ENCODE results near the gene ZDHHC7.
A peak's percentile ranks its signal among the peaks of the same experiment; 100 is the strongest.
"Not testable (repeated sequence)": the region's sequence is repeated elsewhere in the genome, so short reads cannot be mapped to it uniquely, and the experiment has no call there.

ZDHHC7 gene, protein sequence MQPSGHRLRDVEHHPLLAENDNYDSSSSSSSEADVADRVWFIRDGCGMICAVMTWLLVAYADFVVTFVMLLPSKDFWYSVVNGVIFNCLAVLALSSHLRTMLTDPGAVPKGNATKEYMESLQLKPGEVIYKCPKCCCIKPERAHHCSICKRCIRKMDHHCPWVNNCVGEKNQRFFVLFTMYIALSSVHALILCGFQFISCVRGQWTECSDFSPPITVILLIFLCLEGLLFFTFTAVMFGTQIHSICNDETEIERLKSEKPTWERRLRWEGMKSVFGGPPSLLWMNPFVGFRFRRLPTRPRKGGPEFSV

DNA sequence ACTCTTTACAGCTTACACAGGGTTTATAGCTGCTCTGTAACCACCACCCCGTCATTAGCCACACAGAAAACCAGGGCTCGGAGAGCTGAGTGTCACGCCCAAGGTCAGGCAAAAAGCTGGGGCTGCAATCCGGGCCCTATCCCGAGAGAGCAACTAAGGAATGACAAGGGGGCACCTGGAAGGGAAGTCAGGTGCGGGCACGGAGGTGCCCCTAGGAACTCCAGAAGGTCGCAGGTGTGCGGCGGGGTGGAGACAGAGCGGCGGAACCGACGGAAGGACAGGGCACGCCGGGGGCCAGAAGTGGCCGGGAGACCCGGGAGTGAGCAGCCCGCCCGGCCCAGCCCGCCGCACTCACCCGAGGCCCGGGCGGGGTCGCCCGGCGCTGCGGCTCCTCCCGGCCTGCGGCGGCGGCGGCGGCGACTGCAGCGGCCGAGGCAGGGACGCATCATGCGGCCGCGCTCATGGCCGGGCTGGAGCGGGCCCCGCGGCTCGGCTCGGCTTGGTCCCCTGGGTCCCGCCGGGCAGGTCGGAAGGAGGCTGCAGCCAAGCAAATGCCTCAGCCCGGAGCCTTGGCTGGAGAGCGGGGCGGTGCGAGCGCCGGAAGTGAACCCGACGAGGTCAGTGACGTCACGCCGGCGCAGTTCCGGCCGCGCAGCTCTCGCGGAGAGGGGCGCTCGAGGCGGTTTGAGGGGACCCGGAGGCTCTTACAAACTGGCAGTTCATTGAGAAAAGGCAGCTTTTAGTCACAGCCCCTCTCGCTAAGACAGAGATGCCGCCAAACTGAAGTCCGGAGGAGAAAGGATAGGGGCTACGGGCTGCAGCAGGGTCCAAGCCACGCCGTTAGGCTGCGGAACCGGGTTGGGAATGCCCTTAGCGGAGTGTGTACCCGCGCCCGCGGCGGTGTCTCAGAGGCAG is at the start of gene ZDHHC7:
Gene ZDHHC7, minus strand, starts transcription at position 605 of the 915 bp plus-strand sequence. CDS start 20,917 bp downstream, outside the sequence.
- Mint-ChIP-seq H3K36me3 (ENCODE audit: low read depth) (peaks cover 14% of the 10 kb centered on the region), H3K9me3 (no peaks in the 10 kb centered on the region), H3K27ac (peak within 1 kb of the TSS; percentile 99), H3K4me3 (peak within 1 kb of the TSS; percentile 100), H3K4me1 (ENCODE audit: low read depth) (peaks cover 23% of the 10 kb centered on the region), H3K27me3 (ENCODE audit: low read depth) (peaks cover 10% of the 10 kb centered on the region)

- Mint-ChIP-seq H3K4me3 (no peak overlapping the region), H3K36me3 (ENCODE audit: low read depth) (peaks cover 6% of the 10 kb centered on the region), H3K4me1 (ENCODE audit: low read depth) (peaks cover 30% of the 10 kb centered on the region), H3K27ac (no peak overlapping the region), H3K27me3 (ENCODE audit: low read depth) (peaks cover 3% of the 10 kb centered on the region), H3K9me3 (no peaks in the 10 kb centered on the region)
Measured at GRCh38 chr16:85058909-85059308, 47.6 kb upstream of the ZDHHC7 start.

DNA sequence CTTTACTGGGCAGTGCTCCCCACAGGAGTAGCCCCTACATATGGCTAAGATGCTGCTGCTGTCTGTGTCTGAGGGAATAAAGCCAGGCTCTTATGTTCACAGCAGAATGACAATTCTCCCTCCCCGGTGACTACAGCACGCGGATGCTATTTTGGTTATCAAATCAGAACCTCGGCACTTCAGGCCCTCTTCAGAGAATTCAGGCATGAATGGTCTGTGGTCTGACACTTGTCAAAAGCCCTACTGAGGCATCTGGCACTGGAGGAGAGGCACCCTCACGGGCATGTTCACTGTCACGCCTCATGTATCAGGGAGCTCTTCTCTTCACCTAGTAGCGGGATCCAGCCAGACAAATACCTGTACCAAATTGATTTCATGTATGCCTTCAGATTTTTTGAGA is 46.6 kb upstream of the ZDHHC7 start:
- Mint-ChIP-seq H3K36me3 (ENCODE audit: low read depth) (peaks cover 6% of the 10 kb centered on the region), H3K9me3 (no peaks in the 10 kb centered on the region), H3K27me3 (ENCODE audit: low read depth) (peaks cover 3% of the 10 kb centered on the region), H3K4me3 (no peak overlapping the region), H3K27ac (no peak overlapping the region), H3K4me1 (ENCODE audit: low read depth) (peaks cover 30% of the 10 kb centered on the region)

DNA sequence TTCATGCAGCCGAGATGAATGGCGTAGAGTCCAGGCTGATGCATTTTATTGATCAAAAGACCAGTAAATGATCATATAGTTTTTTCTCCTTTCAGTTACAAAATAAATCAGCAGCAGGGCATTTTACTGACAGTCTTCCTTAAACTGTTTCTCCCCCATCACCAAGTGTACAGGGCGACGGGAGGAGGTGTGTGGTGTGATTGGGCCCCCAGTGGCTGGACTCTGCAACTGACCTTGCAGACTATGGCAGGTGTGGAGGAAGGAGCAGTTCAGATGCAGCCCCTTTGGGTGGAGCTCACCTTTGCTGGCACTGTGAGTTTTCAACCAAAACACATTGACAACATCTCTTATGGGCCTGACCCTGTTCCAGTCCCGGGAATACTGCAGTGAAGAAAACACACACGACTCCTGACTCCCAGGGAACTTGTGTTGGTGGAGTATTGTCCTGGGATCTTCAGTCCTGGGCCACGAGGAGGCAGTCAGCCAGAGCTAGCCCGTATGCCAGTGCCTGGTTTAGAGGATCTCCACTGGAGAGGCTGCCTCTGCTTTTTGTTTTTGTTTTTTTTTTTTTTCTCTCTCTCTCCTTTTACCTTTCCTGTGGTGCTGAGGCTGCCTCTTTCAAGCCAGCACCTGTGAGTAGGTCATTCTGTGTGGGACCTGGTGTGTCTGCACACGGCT is 46.0 kb upstream of the ZDHHC7 start:
- Mint-ChIP-seq H3K4me3 (no peak overlapping the region), H3K9me3 (no peaks in the 10 kb centered on the region), H3K27me3 (ENCODE audit: low read depth) (peaks cover 3% of the 10 kb centered on the region), H3K4me1 (ENCODE audit: low read depth) (peaks cover 30% of the 10 kb centered on the region), H3K27ac (no peak overlapping the region), H3K36me3 (ENCODE audit: low read depth) (peaks cover 6% of the 10 kb centered on the region)

DNA sequence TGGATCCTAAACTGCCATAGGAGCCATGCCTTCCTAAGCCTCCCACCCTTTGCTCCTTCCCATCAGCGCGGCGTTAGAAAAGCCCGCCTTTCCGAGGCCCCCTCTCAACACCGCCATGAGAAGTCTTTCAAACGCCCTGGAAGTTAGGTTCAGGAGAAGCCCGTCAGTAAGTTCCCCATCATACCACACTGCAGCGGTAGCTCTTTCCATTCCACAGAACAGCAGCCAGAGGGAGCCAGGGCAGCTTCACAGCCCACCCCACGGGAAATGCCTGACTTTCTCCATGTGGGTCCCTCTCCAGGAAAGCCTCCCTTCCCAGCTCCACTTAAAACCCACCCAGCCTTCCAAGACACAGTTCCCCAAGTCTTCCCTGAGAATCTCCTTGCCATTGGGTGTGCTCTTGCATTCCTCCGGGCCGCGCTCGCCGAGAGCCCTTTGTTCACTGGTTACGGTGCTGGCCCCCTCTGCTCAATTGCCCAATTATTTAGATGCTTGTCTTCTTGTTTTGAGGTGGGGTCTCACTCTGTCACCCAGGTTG is 44.9 kb upstream of the ZDHHC7 start:
- peaks cover 6% of the 10 kb centered on the region for H3K36me3 Mint-ChIP-seq (ENCODE audit: low read depth)
- H3K4me3 Mint-ChIP-seq: peak overlapping the region; percentile 61
- peaks cover 3% of the 10 kb centered on the region for H3K27me3 Mint-ChIP-seq (ENCODE audit: low read depth)
- H3K4me1 Mint-ChIP-seq (ENCODE audit: low read depth): peaks cover 30% of the 10 kb centered on the region
- H3K27ac Mint-ChIP-seq: peak overlapping the region; percentile 85
- no peaks in the 10 kb centered on the region for H3K9me3 Mint-ChIP-seq

DNA sequence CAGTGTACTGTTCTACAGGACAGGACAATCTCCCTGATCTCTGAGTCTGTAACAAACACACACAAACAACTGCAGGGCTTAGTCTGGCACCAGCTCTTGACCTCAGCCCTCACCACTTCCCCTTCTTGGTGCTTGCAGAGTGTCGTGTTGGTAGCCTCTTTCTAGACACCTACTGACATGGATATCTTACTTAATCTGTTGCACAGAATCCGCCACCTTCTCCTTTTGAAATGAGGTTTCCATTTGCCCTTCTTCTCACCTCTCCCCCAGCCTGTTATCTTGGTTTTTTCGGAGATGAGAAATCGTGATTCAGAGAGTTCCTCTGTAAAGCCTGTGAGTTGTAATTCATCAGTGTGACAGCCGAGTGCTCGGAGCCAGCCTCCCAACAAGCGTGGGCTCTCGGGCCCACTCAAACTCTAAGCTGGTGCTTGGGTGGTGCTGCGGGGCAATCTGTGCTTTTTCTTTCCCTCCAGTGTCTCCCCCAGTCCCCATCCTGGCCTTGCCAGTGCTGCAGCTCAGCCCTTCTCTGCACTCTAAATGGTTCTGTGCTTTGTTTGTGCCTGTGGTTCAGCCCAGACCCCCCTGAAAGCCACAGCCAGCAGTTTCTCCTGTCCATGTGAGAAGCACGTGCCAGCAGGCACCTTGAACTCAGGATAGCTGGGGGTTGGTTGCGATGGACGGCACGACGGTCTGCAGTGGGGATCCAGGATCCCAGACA is 44.3 kb upstream of the ZDHHC7 start:
- peaks cover 6% of the 10 kb centered on the region for H3K36me3 Mint-ChIP-seq (ENCODE audit: low read depth)

GRCh38 chr16:85054948-85055492 is 43.7 kb upstream of the ZDHHC7 start:
- Mint-ChIP-seq H3K27me3 (ENCODE audit: low read depth) (peaks cover 3% of the 10 kb centered on the region), H3K4me1 (ENCODE audit: low read depth) (peaks cover 30% of the 10 kb centered on the region), H3K36me3 (ENCODE audit: low read depth) (peaks cover 6% of the 10 kb centered on the region), H3K27ac (peak overlapping the region; percentile 85), H3K4me3 (peak overlapping the region; percentile 61), H3K9me3 (no peaks in the 10 kb centered on the region)

More for the DNA sequence above, 44.3 kb upstream of the ZDHHC7 start:
- Mint-ChIP-seq H3K27ac (peak overlapping the region; percentile 85), H3K9me3 (no peaks in the 10 kb centered on the region), H3K27me3 (ENCODE audit: low read depth) (peaks cover 3% of the 10 kb centered on the region), H3K4me1 (ENCODE audit: low read depth) (peaks cover 30% of the 10 kb centered on the region), H3K4me3 (peak overlapping the region; percentile 61)

GRCh38 chr16:85054321-85054720 is 43.0 kb upstream of the ZDHHC7 start:
- H3K4me3 Mint-ChIP-seq; H3K36me3 Mint-ChIP-seq (ENCODE audit: low read depth); H3K9me3 Mint-ChIP-seq; H3K27ac Mint-ChIP-seq; H3K27me3 Mint-ChIP-seq (ENCODE audit: low read depth): not testable (repeated sequence)
- peaks cover 30% of the 10 kb centered on the region for H3K4me1 Mint-ChIP-seq (ENCODE audit: low read depth)

GRCh38 chr16:85052536-85052935 is 41.2 kb upstream of the ZDHHC7 start:
- H3K27me3 Mint-ChIP-seq (ENCODE audit: low read depth): no peaks in the 10 kb centered on the region
- no peaks in the 10 kb centered on the region for H3K9me3 Mint-ChIP-seq
- H3K4me1 Mint-ChIP-seq (ENCODE audit: low read depth): peaks cover 25% of the 10 kb centered on the region
- H3K27ac Mint-ChIP-seq: no peak overlapping the region
- no peak overlapping the region for H3K4me3 Mint-ChIP-seq
- no peaks in the 10 kb centered on the region for H3K36me3 Mint-ChIP-seq (ENCODE audit: low read depth)

- Mint-ChIP-seq H3K4me3 (no peak overlapping the region), H3K27me3 (ENCODE audit: low read depth) (no peaks in the 10 kb centered on the region), H3K36me3 (ENCODE audit: low read depth) (no peaks in the 10 kb centered on the region), H3K27ac (no peak overlapping the region), H3K9me3 (no peaks in the 10 kb centered on the region), H3K4me1 (ENCODE audit: low read depth) (peaks cover 22% of the 10 kb centered on the region)
Measured at GRCh38 chr16:85051683-85052082, 40.3 kb upstream of the ZDHHC7 start.

GRCh38 chr16:85051067-85051581 is 39.8 kb upstream of the ZDHHC7 start:
- Mint-ChIP-seq H3K27ac (no peak overlapping the region), H3K4me1 (ENCODE audit: low read depth) (peaks cover 17% of the 10 kb centered on the region), H3K9me3 (no peaks in the 10 kb centered on the region), H3K4me3 (no peak overlapping the region), H3K36me3 (ENCODE audit: low read depth) (no peaks in the 10 kb centered on the region), H3K27me3 (ENCODE audit: low read depth) (no peaks in the 10 kb centered on the region)

DNA sequence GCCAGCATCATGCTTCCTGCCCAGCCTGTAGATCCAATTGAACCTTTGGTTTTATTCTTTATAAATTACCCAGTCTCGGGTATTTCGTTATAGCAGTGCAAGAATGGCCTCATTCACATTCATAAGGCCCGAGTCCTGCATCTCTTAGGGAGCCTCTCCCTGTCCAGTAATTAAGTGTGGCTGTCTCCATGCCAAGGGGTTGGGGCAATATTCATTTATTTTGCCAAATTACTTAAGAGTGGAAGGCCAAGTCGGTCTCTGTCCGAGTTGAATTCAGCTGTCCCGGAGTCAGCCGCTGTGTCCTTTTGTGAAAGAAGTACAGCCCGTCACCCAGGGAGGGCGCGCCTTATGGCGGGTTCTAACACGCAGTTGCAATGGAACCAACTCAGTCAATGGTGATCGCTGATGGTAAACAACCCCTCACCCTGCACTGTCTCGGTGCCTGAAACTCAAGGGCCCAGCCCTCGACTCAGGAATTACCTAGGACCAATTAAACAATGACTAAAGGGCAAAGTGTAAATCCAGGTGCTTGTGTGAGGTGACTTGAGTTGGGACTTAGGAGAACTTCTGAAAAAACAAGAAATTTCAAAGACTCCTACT is 38.5 kb upstream of the ZDHHC7 start:
- Mint-ChIP-seq H3K36me3 (ENCODE audit: low read depth) (no peaks in the 10 kb centered on the region), H3K27ac (no peak overlapping the region), H3K9me3 (no peaks in the 10 kb centered on the region), H3K27me3 (ENCODE audit: low read depth) (no peaks in the 10 kb centered on the region), H3K4me1 (ENCODE audit: low read depth) (peaks cover 5% of the 10 kb centered on the region), H3K4me3 (no peak overlapping the region)

- H3K9me3 Mint-ChIP-seq: no peaks in the 10 kb centered on the region
- H3K4me1 Mint-ChIP-seq (ENCODE audit: low read depth): peaks cover 5% of the 10 kb centered on the region
- no peak overlapping the region for H3K4me3 Mint-ChIP-seq
- H3K27me3 Mint-ChIP-seq (ENCODE audit: low read depth): no peaks in the 10 kb centered on the region
- no peaks in the 10 kb centered on the region for H3K36me3 Mint-ChIP-seq (ENCODE audit: low read depth)
- no peak overlapping the region for H3K27ac Mint-ChIP-seq
Measured at GRCh38 chr16:85048921-85049562, 37.7 kb upstream of the ZDHHC7 start.
